Fibroblast of mammary gland (primary cell): ENCODE data around the gene CYP27C1.

Experiments used
- DNase-seq: peaks from one replicate; pipeline ENCODE4 v3.0.0-alpha.2; 2010; ENCODE audit warnings: low read depth
- H3K4me3 ChIP-seq: 2 replicates; pipeline ENCODE4 v1.5.1; 2011; ENCODE audit warnings: low read depth, mild to moderate bottlenecking, low read length, moderate library complexity; ENCODE audit not compliant: control insufficient read depth
- CTCF ChIP-seq: conservative IDR thresholded peaks from 2 replicates; pipeline ENCODE4 v1.5.1; 2011; ENCODE audit warnings: low read depth, low read length, inconsistent platforms; ENCODE audit not compliant: control insufficient read depth, insufficient read depth

CYP27C1 gene

DNA sequence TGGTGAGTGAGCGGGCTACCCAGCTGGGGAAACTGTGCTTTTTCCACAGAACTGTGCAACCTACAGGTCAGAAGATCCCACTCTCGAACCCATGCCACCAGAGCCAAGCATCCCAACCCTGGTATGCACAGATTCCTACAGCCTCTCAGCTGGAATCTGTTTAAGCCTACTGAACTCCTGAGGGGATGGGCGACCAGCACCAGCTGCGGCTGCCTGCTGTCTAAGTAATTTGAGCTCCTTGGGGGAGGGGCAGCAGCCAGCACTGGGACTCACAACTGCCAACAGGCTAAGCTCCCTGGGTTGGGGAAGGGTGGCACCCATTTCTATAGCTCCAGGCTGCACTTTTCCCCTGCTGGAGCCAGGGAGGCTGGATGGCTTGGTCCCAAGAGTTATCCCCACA is 11.8 kb downstream of the CYP27C1 start:
- no peak for TF ChIP-seq CTCF
- no peak for DNase-seq

GRCh38 chr2:127205218-127206125 is 14.6 kb downstream of the CYP27C1 start:
- no peak overlapping the region for H3K4me3 ChIP-seq
- no peak for DNase-seq
- TF ChIP-seq CTCF, result no peak

More for the DNA sequence above, 11.8 kb downstream of the CYP27C1 start:
- no peak overlapping the region for H3K4me3 ChIP-seq

GRCh38 chr2:127201452-127201851 is 18.6 kb downstream of the CYP27C1 start:
- TF ChIP-seq CTCF, result no peak
- no peak for DNase-seq
- no peak overlapping the region for H3K4me3 ChIP-seq

- DNase-seq, result no peak
- TF ChIP-seq CTCF, result no peak
- H3K4me3 ChIP-seq, result no peak overlapping the region
Observed at GRCh38 chr2:127200962-127201361, 19.1 kb downstream of the CYP27C1 start.

DNA sequence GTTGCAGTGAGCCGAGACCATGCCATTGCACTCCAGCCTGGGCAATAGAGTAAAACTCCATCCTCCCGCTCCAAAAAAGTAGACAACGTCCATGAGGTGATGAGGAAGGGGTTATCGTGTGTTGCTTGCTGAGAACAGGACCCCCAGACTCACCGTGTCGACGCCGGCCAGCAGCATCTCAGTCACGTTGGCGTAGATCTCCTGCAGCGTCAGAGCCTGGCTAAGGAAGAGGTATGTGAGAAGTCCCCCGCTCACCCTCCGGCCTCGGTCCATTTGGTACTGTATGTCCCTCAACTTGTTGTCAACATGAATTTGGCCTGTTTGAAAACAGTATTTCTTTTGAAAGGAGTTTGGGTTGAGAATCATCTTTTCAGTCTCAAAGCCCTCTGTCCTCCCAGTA is 20.9 kb downstream of the CYP27C1 start:
- no peak for TF ChIP-seq CTCF
- DNase-seq, result no peak
- H3K4me3 ChIP-seq, result no peak overlapping the region

- no peak overlapping the region for H3K4me3 ChIP-seq
- peak; percentile 58 for DNase-seq
- peak; percentile 64 for TF ChIP-seq CTCF
Observed at GRCh38 chr2:127197475-127198385, 22.4 kb downstream of the CYP27C1 start.
